GM13977 (cell line): ENCODE results near the gene FBXO48.

Experiments
- DNase-seq: peaks from one replicate; pipeline ENCODE4 v3.0.0; 2012; ENCODE audit warnings: low spot score
- CTCF ChIP-seq: IDR thresholded peaks from 2 replicates; pipeline ENCODE4 v1.5.1; 2012; ENCODE audit warnings: mild to moderate bottlenecking, control low read depth; ENCODE audit not compliant: insufficient read depth; ENCODE audit errors: extremely low read depth, missing control alignments
- in situ Hi-C: fragments of 300-500 bp; cut with MboI; formaldehyde crosslinking; loops from one replicate; pipeline ENCODE4 v1.12.0; 2022; ENCODE audit warnings: low sequenced_read_pairs, low pct_unique_long_range_greater_than_20kb, mixed read lengths, inconsistent platforms; ENCODE audit not compliant: unreplicated experiment

FBXO48 gene

GRCh38 chr2:68412127-68412819 lies 54.8 kb downstream of the FBXO48 start:
- in situ Hi-C loops, result no loop called here
- DNase-seq, result no peak
- TF ChIP-seq CTCF, result no peak

DNA sequence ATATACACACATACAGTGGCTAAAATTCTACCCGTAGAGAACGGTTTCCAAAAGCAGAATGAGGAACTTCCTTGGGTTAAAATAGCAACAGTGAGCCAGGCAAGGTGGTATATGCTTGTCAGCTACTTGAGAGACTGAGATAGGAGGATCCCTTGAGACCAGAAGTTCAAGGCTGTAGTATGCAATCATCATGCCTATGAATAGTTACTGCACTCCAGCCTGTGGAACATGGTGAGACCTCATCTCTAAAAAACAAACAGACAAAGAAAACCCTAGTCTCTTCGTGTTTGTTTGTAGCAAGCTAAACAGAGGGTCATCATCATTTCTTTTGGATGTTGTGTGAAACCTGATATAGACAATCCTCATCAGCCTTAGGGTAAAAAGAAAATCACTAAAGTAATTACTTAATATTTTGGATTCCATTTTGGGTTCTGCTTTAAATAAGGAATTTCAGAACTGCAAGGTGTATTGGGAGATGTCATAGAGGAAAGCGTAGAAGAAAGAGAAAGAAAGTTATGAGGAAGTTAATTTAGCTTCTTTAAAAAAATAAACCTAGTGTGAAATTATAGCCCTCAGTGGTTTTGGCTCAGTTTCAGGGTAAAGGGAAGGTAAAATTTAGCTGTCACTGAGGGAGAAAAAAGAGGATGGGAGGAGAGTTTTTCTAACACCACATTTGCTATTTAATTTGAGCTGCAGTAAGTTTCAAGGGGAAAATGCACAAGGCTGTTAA lies 55.5 kb downstream of the FBXO48 start:
- in situ Hi-C loops, result no loop called here
- no peak for TF ChIP-seq CTCF
- DNase-seq, result no peak
